GM12872 (cell line): ENCODE results near the gene RBM48.

Experiments used
- TF ChIP-seq, protein P1 (sequence below): IDR thresholded peaks from 3 replicates; pipeline ENCODE4 v1.5.1; 2011; ENCODE audit warnings: low read depth, mild to moderate bottlenecking, low read length, moderate library complexity; ENCODE audit not compliant: insufficient read depth

The RBM48 gene

DNA sequence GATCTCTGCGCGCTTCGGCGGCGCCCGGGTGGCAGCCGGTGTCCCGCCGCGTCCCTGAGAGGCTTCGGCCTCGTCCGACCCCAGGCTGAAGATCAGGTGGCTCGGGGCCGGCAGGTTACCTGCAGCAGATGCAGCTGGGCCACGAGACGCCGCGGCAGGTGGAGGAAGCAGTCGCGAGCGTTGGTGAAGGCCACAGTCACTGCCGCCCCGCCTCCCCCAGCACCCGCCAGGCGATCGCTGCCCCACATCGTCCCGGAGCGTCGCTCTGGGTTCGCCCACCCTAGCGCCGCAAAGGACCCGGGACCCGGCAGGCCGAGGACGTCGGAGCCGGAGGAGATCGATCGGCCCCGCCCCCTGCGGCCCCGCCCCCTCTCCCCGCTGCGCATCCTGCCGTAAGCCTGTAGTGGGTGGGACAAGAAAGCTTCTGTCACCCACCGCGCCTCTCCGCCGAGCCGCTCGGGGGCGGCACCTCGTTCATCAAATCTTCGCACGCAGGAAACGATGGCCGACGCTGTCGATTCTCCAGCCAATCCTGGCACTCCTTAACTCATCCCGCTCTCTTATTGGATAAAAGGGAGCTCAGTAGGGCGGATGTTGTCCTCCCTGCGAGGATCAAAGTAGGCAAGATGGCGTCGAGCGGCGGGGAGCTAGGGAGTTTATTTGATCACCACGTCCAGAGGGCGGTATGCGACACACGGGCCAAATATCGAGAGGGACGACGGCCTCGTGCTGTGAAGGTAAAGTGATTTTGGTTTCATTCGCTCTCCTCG is at the start of gene RBM48, which contains the start of gene PEX1:
TSS of gene RBM48 (plus strand) at position 608 of the 770 bp plus-strand sequence. CDS start at position 627, 19 bp downstream.
TSS of gene PEX1 (minus strand) at position 333 of the 770 bp plus-strand sequence. CDS start at position 248, 85 bp downstream.
- TF ChIP-seq, protein P1, sequence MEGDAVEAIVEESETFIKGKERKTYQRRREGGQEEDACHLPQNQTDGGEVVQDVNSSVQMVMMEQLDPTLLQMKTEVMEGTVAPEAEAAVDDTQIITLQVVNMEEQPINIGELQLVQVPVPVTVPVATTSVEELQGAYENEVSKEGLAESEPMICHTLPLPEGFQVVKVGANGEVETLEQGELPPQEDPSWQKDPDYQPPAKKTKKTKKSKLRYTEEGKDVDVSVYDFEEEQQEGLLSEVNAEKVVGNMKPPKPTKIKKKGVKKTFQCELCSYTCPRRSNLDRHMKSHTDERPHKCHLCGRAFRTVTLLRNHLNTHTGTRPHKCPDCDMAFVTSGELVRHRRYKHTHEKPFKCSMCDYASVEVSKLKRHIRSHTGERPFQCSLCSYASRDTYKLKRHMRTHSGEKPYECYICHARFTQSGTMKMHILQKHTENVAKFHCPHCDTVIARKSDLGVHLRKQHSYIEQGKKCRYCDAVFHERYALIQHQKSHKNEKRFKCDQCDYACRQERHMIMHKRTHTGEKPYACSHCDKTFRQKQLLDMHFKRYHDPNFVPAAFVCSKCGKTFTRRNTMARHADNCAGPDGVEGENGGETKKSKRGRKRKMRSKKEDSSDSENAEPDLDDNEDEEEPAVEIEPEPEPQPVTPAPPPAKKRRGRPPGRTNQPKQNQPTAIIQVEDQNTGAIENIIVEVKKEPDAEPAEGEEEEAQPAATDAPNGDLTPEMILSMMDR: peak; percentile 45

DNA sequence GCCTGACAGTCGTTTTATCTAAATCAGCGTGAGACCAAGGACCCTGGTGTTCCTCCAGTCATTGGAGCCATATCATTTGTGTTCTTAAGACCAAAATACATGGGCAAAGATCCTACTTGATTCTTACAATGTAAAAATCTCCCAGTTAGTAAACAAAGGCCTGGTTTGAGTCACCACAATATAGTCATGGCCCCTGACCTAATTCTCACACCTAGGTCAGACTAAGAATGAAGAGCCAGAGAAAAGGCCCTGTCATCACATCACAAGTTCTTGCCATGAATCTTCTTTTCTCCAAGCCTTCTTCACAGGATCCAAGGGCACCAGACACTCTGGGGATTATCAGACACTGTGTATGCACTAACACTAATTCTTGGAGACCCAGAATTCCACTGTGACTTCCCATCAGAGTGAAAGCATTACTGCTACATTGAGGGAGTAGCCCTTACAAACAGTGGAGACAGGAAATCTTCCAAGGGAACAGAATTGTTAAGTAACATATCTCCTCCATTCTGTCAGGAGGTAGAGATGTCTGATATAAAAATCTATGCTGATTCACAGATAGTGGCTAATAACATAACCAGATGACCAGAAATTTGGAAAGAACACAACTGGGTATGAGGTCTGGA is 43.2 kb upstream of the RBM48 start:
- TF ChIP-seq, protein P1: no peak

DNA sequence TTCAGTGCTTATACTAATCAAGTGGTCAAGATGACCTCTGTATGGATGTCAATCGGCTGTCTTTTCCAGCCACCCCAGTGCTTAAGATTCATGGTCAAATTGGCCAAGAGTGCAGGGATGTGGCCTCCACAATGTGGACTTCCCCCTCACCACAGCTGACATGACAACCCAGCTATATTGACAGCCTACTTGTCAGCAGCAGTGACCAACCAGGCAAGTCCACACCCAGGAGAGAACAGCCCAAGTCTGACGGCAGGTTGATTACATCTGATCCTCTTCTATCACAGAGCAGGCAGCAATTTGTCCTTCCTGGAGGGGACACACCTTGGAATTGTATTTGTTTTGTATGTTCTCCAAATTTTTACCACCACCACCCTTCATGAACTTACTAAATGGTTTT is 42.6 kb upstream of the RBM48 start:
- TF ChIP-seq, protein P1: no peak

DNA sequence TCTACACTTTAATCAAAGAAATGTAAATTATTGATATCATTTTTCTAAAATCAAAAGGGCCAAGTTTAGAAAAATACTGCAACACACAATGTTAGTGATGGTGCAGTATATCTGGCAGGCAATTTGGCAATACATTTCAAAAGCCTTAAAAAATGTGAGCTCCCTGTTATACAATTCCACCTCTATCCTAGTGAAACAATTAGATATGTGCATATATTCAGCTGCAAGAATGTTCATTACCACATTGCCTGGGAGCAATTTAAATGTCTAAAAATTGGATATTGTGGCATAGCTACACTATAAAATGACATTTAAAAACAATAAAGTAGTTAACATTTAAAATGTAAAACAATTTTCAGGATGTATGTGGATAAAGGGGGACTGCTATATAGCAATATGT is 40.8 kb upstream of the RBM48 start:
- TF ChIP-seq, protein P1: no peak

DNA sequence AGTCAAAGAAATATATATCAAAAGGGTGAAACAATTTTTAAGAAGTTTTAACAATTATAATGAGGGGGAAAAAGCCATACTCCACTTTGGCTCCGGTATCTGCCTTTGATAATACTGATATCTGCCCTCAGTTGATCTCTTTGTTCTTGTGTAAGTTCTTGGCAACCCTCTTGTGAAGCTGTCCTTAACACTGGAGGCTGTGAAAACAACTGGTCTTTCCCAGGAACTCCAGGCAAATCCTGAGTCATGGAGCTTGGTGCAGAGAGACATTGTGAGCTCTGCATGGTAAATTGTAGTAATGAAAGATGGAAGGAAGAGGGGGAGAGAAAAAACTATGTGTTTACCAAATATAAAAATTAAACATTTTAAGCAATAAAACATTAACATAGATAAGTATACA is 39.0 kb upstream of the RBM48 start:
- TF ChIP-seq, protein P1: no peak

DNA sequence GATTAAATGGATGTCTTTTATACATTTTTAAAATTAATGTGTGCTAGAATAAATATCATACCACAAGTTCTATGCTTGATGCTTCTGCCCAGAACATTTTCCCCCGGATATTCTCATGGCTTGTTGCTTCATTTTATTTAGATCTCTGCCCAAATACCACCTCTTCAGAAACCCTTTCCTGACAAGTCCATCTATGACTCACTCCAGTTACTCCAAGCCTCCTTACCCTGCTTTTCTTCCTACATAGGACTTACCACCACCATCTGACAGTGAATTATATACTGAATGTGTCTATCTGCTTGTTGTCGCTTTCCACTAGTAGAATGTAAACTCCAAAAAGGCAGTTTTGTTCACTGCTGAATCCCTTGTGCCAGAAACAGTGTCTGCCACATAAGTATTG is 31.7 kb upstream of the RBM48 start:
- TF ChIP-seq, protein P1: no peak

DNA sequence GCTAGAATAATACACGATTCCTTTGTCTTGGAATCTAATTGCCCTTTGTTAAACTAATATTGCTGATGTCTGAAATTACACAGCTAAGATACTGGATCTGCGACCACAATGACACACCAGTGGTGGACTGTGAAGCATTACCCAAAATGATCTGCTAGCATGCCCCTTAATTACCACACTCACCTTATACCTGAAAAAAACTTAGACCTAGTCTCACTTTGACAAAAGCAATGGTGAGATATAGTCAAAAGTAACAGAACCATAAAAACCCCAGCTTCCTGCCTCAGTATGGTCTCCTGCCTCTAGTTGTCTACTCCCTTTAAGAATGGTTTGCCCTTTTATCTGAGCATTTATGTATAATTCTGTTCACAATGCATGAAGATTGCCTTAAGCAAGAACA is 30.0 kb upstream of the RBM48 start:
- TF ChIP-seq, protein P1: no peak
